Caco-2 (cell line): Measurements from ENCODE around the gene ADISSP. TPM values are rescaled to one million over a fixed set of nuclear protein-coding genes. Genes with fewer than 3 reads are reported as not detected.
A peak's percentile ranks its signal among the peaks of the same experiment; 100 is the strongest.

ENCODE experiments used
- BruUV-seq: library from RNA; stranded (reverse); fragments of 400-500 nt; replicated peaks from 2 replicates; lab custom pipeline; 2021; lab: Mats Ljungman, UMichigan
- CTCF ChIA-PET: fragments of 300-600 bp; sonication (Branson Sonifier 250); formaldehyde crosslinking; loops from one replicate; lab custom pipeline; 2022; ENCODE audit warnings: antibody characterized with exemption; lab: Charles Lee
- POLR2A ChIA-PET: fragments of 300-600 bp; sonication (Branson Sonifier 250); formaldehyde crosslinking; loops from one replicate; lab custom pipeline; 2022; ENCODE audit warnings: antibody characterized with exemption; lab: Charles Lee
- DNase-seq, 2 experiments: peaks; one replicate each; pipeline versions ENCODE4 v3.0.0 to v3.0.0-alpha.2; 2020 to 2022
- H3K27me3 ChIP-seq: replicated peaks from 2 replicates; pipeline ENCODE4 v1.6.0; 2011; ENCODE audit warnings: low read length; ENCODE audit not compliant: control insufficient read depth, insufficient read depth
- H3K36me3 ChIP-seq: 2 replicates; pipeline ENCODE4 v1.5.1; 2011; ENCODE audit warnings: low read length; ENCODE audit not compliant: control insufficient read depth, insufficient read depth
- H3K4me1 ChIP-seq: fragments of 250-450 bp; sonication (Bioruptor Pico); 2 replicates; pipeline ENCODE4 v1.5.1; 2020; ENCODE audit warnings: mild to moderate bottlenecking
- H3K4me3 ChIP-seq: 2 replicates; pipeline ENCODE4 v1.5.1; 2011; ENCODE audit warnings: low read depth, mild to moderate bottlenecking, control low read depth, low read length
- H3K9me3 ChIP-seq: fragments of 250-450 bp; sonication (Bioruptor Pico); 2 replicates; pipeline ENCODE4 v1.5.1; 2020; ENCODE audit warnings: mild to moderate bottlenecking, moderate library complexity
- H3K27ac Mint-ChIP-seq: one replicate; pipeline ENCODE4 v1.8.0; 2022; ENCODE audit warnings: mixed read lengths; ENCODE audit not compliant: unreplicated experiment
- H3K27me3 Mint-ChIP-seq: one replicate; pipeline ENCODE4 v1.8.0; 2022; ENCODE audit warnings: mixed read lengths; ENCODE audit not compliant: insufficient read depth, unreplicated experiment
- H3K36me3 Mint-ChIP-seq: one replicate; pipeline ENCODE4 v1.8.0; 2022; ENCODE audit warnings: mild to moderate bottlenecking, mixed read lengths; ENCODE audit not compliant: insufficient read depth, unreplicated experiment
- H3K4me1 Mint-ChIP-seq: one replicate; pipeline ENCODE4 v1.8.0; 2022; ENCODE audit warnings: low read depth, mixed read lengths; ENCODE audit not compliant: unreplicated experiment
- H3K4me3 Mint-ChIP-seq: one replicate; pipeline ENCODE4 v1.8.0; 2022; ENCODE audit warnings: mild to moderate bottlenecking, moderate library complexity, mixed read lengths; ENCODE audit not compliant: unreplicated experiment
- H3K9me3 Mint-ChIP-seq: one replicate; pipeline ENCODE4 v1.8.0; 2022; ENCODE audit warnings: mixed read lengths; ENCODE audit not compliant: unreplicated experiment
- intact Hi-C: fragments of 100-400 bp; cut with micrococcal nuclease; formaldehyde crosslinking; loops from one replicate; pipeline ENCODE4 v1.10.0; 2022; ENCODE audit not compliant: unreplicated experiment
- total RNA-seq: library from RNA; stranded (reverse); gene quantifications from 2 replicates; pipeline ENCODE4 v1.2.3, GENCODE V29; 2022
- TF ChIP-seq, protein P1 (sequence below), 2 experiments: fragments of 200-600 bp in 1 of 2; IDR thresholded peaks; 1 replicate in 1 of 2; 2 replicates in 1 of 2; pipeline versions ENCODE4 v1.5.1 to v1.8.0; 2011 to 2022; ENCODE audit warnings: antibody characterized with exemption in 1 of 2, control low read depth in 1 of 2, inconsistent platforms in 1 of 2, low read depth in 1 of 2, low read length in 1 of 2, mild to moderate bottlenecking in 1 of 2, moderate library complexity in 1 of 2; ENCODE audit not compliant: insufficient read depth in 1 of 2, severe bottlenecking in 1 of 2, unreplicated experiment in 1 of 2

The ADISSP gene
- total RNA-seq, 1 experiment from 2014 or later = 56.1 TPM

GRCh38 chr20:3788685-3789155 is 21.2 kb upstream of the ADISSP start:
- no peaks in the 10 kb centered on the region for H3K9me3 Mint-ChIP-seq
- no peaks in the 10 kb centered on the region for H3K27me3 ChIP-seq
- H3K36me3 Mint-ChIP-seq = peaks cover 7% of the 10 kb centered on the region
- H3K27me3 Mint-ChIP-seq = peaks cover 3% of the 10 kb centered on the region
- CTCF ChIA-PET = no interaction called here
- H3K4me1 ChIP-seq = peaks cover 23% of the 10 kb centered on the region
- peak overlapping the region; percentile 5 for H3K4me3 Mint-ChIP-seq
- H3K4me1 Mint-ChIP-seq = peaks cover 7% of the 10 kb centered on the region
- TF ChIP-seq, protein P1, sequence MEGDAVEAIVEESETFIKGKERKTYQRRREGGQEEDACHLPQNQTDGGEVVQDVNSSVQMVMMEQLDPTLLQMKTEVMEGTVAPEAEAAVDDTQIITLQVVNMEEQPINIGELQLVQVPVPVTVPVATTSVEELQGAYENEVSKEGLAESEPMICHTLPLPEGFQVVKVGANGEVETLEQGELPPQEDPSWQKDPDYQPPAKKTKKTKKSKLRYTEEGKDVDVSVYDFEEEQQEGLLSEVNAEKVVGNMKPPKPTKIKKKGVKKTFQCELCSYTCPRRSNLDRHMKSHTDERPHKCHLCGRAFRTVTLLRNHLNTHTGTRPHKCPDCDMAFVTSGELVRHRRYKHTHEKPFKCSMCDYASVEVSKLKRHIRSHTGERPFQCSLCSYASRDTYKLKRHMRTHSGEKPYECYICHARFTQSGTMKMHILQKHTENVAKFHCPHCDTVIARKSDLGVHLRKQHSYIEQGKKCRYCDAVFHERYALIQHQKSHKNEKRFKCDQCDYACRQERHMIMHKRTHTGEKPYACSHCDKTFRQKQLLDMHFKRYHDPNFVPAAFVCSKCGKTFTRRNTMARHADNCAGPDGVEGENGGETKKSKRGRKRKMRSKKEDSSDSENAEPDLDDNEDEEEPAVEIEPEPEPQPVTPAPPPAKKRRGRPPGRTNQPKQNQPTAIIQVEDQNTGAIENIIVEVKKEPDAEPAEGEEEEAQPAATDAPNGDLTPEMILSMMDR (IDR thresholded peaks at IDR 0.05; ENCODE audit: insufficient read depth in 1 of 2, low read depth in 1 of 2, low read length in 1 of 2, severe bottlenecking in 1 of 2, unreplicated experiment in 1 of 2) = no peak
- no peak overlapping the region for H3K4me3 ChIP-seq
- intact Hi-C loops = loop anchor here (5.0 kb wide), 1 partner anchor 69 kb away; no protein-coding TSS in a partner anchor
- POLR2A ChIA-PET = interaction anchor here (0.7 kb wide), 1 partner anchor 30 kb away, joined by 3 read pairs; no protein-coding TSS in a partner anchor
- H3K36me3 ChIP-seq = no peaks in the 10 kb centered on the region
- DNase-seq = no peak
- no peak overlapping the region for H3K27ac Mint-ChIP-seq
- no peaks in the 10 kb centered on the region for H3K9me3 ChIP-seq
- no TSS peak for BruUV-seq

DNA sequence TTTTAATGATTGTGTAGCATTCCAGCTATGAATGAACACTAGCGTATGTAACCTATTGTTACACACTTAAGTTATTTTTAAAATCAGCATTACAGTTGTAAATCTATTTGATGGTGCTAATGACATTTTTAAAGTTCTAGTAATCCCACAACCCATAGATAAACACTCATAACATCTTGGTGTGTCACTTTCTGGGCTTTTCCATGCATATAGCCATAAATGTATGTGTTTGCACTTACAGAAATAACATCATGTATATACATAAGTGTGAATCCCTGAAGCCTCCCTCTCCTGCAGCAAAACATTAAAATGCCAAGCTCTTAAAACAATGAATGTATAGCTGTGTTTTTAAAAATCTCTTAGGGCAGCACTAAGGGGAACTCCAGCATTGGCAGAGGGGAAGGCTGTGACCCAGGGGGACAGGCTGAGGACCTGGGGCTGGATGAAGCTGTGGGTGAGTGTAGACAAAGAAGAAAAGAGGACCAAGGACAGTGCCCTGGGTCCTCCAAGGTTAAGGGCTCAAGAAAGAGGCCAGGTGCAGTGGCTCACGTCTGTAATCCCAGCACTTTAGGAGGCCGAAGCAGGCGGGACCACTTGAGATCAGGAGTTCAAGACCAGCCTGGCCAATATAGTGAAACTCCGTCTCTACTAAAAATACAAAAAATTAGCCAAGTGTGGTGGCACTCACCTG is 19.9 kb upstream of the ADISSP start:
- Histone ChIP-seq H3K36me3 (no peaks in the 10 kb centered on the region), H3K4me1 (peaks cover 29% of the 10 kb centered on the region), H3K27me3 (no peaks in the 10 kb centered on the region), H3K9me3 (no peaks in the 10 kb centered on the region), H3K4me3 (peak overlapping the region; percentile 32)
- TF ChIP-seq, protein P1 (IDR thresholded peaks at IDR 0.05; ENCODE audit: insufficient read depth in 1 of 2, low read depth in 1 of 2, low read length in 1 of 2, severe bottlenecking in 1 of 2, unreplicated experiment in 1 of 2) = no peak
- BruUV-seq = TSS peak; percentile 70
- CTCF ChIA-PET = interaction anchor here (0.6 to 2.5 kb wide), 12 partner anchors 9 to 222 kb away, joined by 3 to 27 read pairs (median 4); partner anchors contain the start of genes ADISSP, AP5S1 and CDC25B
- Mint-ChIP-seq H3K4me1 (peaks cover 7% of the 10 kb centered on the region), H3K4me3 (peak overlapping the region; percentile 74), H3K36me3 (peaks cover 7% of the 10 kb centered on the region), H3K27ac (no peak overlapping the region), H3K9me3 (no peaks in the 10 kb centered on the region), H3K27me3 (peaks cover 3% of the 10 kb centered on the region)
- DNase-seq = no peak
- intact Hi-C loops = loop anchor here (5.0 kb wide), 1 partner anchor 70 kb away; no protein-coding TSS in a partner anchor
- POLR2A ChIA-PET = interaction anchor here (1.0 to 2.1 kb wide), 2 partner anchors 19 to 31 kb away, joined by 3 to 7 read pairs; no protein-coding TSS in a partner anchor

DNA sequence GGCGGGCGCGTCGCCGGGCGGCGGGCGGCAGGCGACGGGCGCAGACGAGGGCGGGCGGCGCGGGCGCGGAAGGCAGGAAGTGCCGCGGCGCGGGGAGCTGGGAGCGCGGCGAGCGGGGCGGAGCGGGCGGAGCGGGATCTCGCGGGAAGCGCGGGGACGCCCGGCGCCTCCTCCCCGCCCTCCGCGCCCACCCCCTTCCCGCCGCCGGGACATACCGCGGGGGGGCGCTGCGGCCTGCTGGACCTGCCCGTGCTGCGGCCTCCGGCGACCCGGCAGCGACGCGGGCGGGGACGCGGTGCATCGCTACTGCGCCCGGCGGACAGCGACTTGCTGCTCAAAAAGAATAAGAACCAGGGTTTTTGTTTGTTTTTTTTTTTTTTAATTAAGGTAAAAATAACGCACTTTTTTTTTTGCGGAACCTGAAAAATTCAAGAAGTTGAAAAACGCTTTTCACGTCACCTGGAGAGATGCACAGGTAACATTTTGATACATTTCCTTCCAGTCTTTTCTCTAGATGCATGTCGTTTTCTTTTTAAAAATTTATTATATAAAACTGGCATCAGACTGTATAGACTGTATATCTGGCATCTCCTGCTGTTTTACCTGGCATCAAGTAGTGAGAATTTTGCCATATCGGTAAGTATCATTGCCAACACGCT is 19.2 kb upstream of the ADISSP start, which contains the start of gene CENPB:
CENPB (minus strand) TSS at position 76 of the 659 bp plus-strand sequence. CDS start 257 bp downstream, outside the sequence.
- H3K9me3 ChIP-seq = no peaks in the 10 kb centered on the region
- no peak within 1 kb of the TSS for H3K27ac Mint-ChIP-seq
- no peaks in the 10 kb centered on the region for H3K27me3 ChIP-seq
- TF ChIP-seq, protein P1 (IDR thresholded peaks at IDR 0.05; ENCODE audit: insufficient read depth in 1 of 2, low read depth in 1 of 2, low read length in 1 of 2, severe bottlenecking in 1 of 2, unreplicated experiment in 1 of 2) = peak; percentile 66 to 95
- peak within 1 kb of the TSS; percentile 89 for H3K4me3 ChIP-seq
- intact Hi-C loops = loop anchor here (1.0 to 5.0 kb wide), 2 partner anchors 34 to 71 kb away; partner anchors contain the start of gene AP5S1
- BruUV-seq = no TSS peak
- peak within 1 kb of the TSS; percentile 74 for H3K4me3 Mint-ChIP-seq
- CTCF ChIA-PET = interaction anchor here (0.6 to 2.5 kb wide), 13 partner anchors 9 to 285 kb away, joined by 3 to 27 read pairs (median 4); partner anchors contain the start of genes ADISSP, AP5S1, CDC25B and MAVS
- no peaks in the 10 kb centered on the region for H3K9me3 Mint-ChIP-seq
- peaks cover 3% of the 10 kb centered on the region for H3K27me3 Mint-ChIP-seq
- no peaks in the 10 kb centered on the region for H3K36me3 ChIP-seq
- peaks cover 7% of the 10 kb centered on the region for H3K4me1 Mint-ChIP-seq
- peaks cover 29% of the 10 kb centered on the region for H3K4me1 ChIP-seq
- H3K36me3 Mint-ChIP-seq = peaks cover 7% of the 10 kb centered on the region
- peak; percentile 86 to 98 for DNase-seq
- POLR2A ChIA-PET = interaction anchor here (0.5 to 2.1 kb wide), 7 partner anchors 9 to 92 kb away, joined by 3 to 12 read pairs (median 5); partner anchors contain the start of genes ADISSP, AP5S1 and CDC25B
